Renal cortical epithelial cell (primary cell): ENCODE measurements around the gene NF1. TPM values are rescaled to one million over a fixed set of nuclear protein-coding genes. Genes with fewer than 3 reads are reported as not detected.
"Not testable (repeated sequence)": the region's sequence is repeated elsewhere in the genome, so short reads cannot be mapped to it uniquely, and the experiment has no call there.

Experiments
- DNase-seq: peaks from one replicate; pipeline ENCODE4 v3.0.0-alpha.2; 2011; ENCODE audit warnings: low read depth
- total RNA-seq: library from RNA; depleted of rRNA; stranded (reverse); fragments of >200 nt; gene quantifications from 2 replicates; pipeline ENCODE4 v1.2.3, GENCODE V29; 2014

The NF1 gene
- total RNA-seq, 1 donor from 2014 or later: 121 TPM

GRCh38 chr17:31328160-31328535 lies 233.4 kb downstream of the NF1 start:
- DNase-seq: peak; percentile 42

- peak; percentile 19 for DNase-seq
These were observed 234.4 kb downstream of the NF1 start for GRCh38 chr17:31329221-31329620.

- no peak for DNase-seq
These were observed 245.3 kb downstream of the NF1 start for GRCh38 chr17:31339906-31340661.

- not testable (repeated sequence) for DNase-seq
These were observed 250.5 kb downstream of the NF1 start for GRCh38 chr17:31345191-31345747.

GRCh38 chr17:31349454-31349853 lies 254.7 kb downstream of the NF1 start:
- no peak for DNase-seq

- no peak for DNase-seq
These were observed 261.2 kb downstream of the NF1 start for GRCh38 chr17:31355935-31356334.

GRCh38 chr17:31357091-31357490 lies 262.3 kb downstream of the NF1 start:
- no peak for DNase-seq

GRCh38 chr17:31357839-31358394 lies 263.1 kb downstream of the NF1 start:
- no peak for DNase-seq

- DNase-seq: no peak
These were observed 269.2 kb downstream of the NF1 start for GRCh38 chr17:31364012-31364411.

- DNase-seq: no peak
These were observed 271.3 kb downstream of the NF1 start for GRCh38 chr17:31366088-31366487.

- DNase-seq: no peak
These were observed 274.5 kb downstream of the NF1 start for GRCh38 chr17:31369266-31369665.

GRCh38 chr17:31371511-31372097 lies 276.8 kb downstream of the NF1 start:
- DNase-seq: no peak

- DNase-seq: peak; percentile 56
These were observed 278.6 kb downstream of the NF1 start for GRCh38 chr17:31373150-31374093.

- DNase-seq: no peak
These were observed 279.3 kb downstream of the NF1 start for GRCh38 chr17:31374094-31374447.

GRCh38 chr17:31374503-31374902 lies 279.7 kb downstream of the NF1 start:
- DNase-seq: no peak

- DNase-seq: no peak
These were observed 283.9 kb downstream of the NF1 start for GRCh38 chr17:31378638-31379037.

GRCh38 chr17:31379597-31380205 lies 284.9 kb downstream of the NF1 start:
- DNase-seq: no peak

GRCh38 chr17:31381165-31381668 lies 286.4 kb downstream of the NF1 start:
- DNase-seq: no peak

- DNase-seq: not testable (repeated sequence)
These were observed 288.0 kb downstream of the NF1 start for GRCh38 chr17:31382668-31383275.

GRCh38 chr17:31383488-31383887 lies 288.7 kb downstream of the NF1 start:
- DNase-seq: not testable (repeated sequence)
